OCI-LY1 (cell line): ENCODE measurements around the gene HPF1.

Source experiments
- EZH2 ChIP-seq: fragments of 200-600 bp; sonication (generic), shearing (Covaris generic); IDR thresholded peaks from 2 replicates; pipeline ENCODE4 v1.8.0; 2017; ENCODE audit warnings: borderline replicate concordance, mixed run types, mild to moderate bottlenecking, antibody characterized with exemption, low read length, moderate library complexity, mixed read lengths
- TF ChIP-seq, protein P1 (sequence below): fragments of 200-600 bp; sonication (generic), shearing (Covaris generic); IDR thresholded peaks from 2 replicates; pipeline ENCODE4 v1.5.1; 2017; ENCODE audit warnings: mild to moderate bottlenecking, antibody characterized with exemption, low read length, moderate library complexity, mixed read lengths

DNA sequence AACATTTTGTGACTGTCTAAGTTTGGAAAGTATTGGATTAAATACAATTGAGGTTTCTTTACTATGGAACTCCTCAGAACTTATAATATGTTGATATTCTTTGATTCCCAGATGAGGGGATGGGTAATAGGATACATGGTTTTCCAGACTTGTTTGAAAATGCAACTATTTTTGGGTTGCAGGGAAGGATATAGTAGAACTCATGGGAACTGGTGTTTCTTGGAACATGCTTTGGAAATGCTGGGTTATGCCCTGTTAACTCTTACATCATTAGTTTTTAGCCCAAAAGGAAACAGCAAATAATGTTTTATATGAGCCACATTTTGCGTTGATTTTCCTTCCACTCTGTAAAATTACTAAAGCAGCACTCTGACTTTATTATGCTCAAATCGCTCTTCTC lies 41.9 kb downstream of the HPF1 start:
- TF ChIP-seq, protein P1, sequence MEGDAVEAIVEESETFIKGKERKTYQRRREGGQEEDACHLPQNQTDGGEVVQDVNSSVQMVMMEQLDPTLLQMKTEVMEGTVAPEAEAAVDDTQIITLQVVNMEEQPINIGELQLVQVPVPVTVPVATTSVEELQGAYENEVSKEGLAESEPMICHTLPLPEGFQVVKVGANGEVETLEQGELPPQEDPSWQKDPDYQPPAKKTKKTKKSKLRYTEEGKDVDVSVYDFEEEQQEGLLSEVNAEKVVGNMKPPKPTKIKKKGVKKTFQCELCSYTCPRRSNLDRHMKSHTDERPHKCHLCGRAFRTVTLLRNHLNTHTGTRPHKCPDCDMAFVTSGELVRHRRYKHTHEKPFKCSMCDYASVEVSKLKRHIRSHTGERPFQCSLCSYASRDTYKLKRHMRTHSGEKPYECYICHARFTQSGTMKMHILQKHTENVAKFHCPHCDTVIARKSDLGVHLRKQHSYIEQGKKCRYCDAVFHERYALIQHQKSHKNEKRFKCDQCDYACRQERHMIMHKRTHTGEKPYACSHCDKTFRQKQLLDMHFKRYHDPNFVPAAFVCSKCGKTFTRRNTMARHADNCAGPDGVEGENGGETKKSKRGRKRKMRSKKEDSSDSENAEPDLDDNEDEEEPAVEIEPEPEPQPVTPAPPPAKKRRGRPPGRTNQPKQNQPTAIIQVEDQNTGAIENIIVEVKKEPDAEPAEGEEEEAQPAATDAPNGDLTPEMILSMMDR: no peak
- TF ChIP-seq EZH2: no peak
